Lung (tissue), 12 donors: ENCODE measurements around the gene ADAMTS2. TPM values are rescaled to one million over a fixed set of nuclear protein-coding genes. Genes with fewer than 3 reads are reported as not detected.

Experiments used
- ATAC-seq: fragments of 200-7000 bp; cut with Tn5 transposase; one replicate; pipeline ENCODE4 v1.9.1; 2020; ENCODE audit warnings: moderate number of reproducible peaks; ENCODE audit not compliant: insufficient read depth, low FRiP score
- DNase-seq, 3 donors: peaks; one replicate each; pipeline ENCODE4 v3.0.0-alpha.2; 2013 to 2017
- H3K27ac ChIP-seq, 2 donors: one replicate each; pipeline ENCODE4 v1.5.1; 2013; ENCODE audit warnings: mild to moderate bottlenecking in 2 of 2, moderate library complexity in 2 of 2, control low read depth in 1 of 2, inconsistent platforms in 1 of 2, low read depth in 1 of 2, low read length in 1 of 2
- H3K27me3 ChIP-seq, 3 donors: one replicate each; pipeline ENCODE4 v1.5.1; 2013; ENCODE audit warnings: low read length in 2 of 3; ENCODE audit not compliant: control insufficient read depth in 3 of 3, insufficient read depth in 3 of 3
- H3K36me3 ChIP-seq, 4 donors: one replicate each; pipeline ENCODE4 v1.5.1; 2013; ENCODE audit warnings: low read length in 4 of 4, mild to moderate bottlenecking in 1 of 4, moderate library complexity in 1 of 4; ENCODE audit not compliant: control insufficient read depth in 4 of 4, insufficient read depth in 4 of 4
- H3K4me1 ChIP-seq, 5 donors: one replicate each; pipeline ENCODE4 v1.5.1; 2013; ENCODE audit warnings: low read length in 5 of 5, mild to moderate bottlenecking in 2 of 5, moderate library complexity in 1 of 5; ENCODE audit not compliant: control insufficient read depth in 5 of 5, insufficient read depth in 5 of 5
- H3K4me3 ChIP-seq: one replicate; pipeline ENCODE4 v1.5.1; 2013; ENCODE audit warnings: mild to moderate bottlenecking, control low read depth, moderate library complexity
- H3K9ac ChIP-seq, 2 donors: one replicate each; pipeline ENCODE4 v1.5.1; 2013; ENCODE audit warnings: low read length in 2 of 2, control low read depth in 1 of 2; ENCODE audit not compliant: insufficient read depth in 1 of 2
- H3K9me3 ChIP-seq, 4 donors: one replicate each; pipeline ENCODE4 v1.5.1; 2013; ENCODE audit warnings: low read length in 3 of 4, mild to moderate bottlenecking in 1 of 4, moderate library complexity in 1 of 4; ENCODE audit not compliant: control insufficient read depth in 4 of 4, insufficient read depth in 3 of 4
- WGBS, 2 donors: extraction: QIAGEN DNeasy Blood & Tissue Kit; methylation state at CpG; one replicate each; pipeline ENCODE4 v1.1.7; 2013; 5-methylcytosine and 5-hydroxymethylcytosine counted together
- polyA plus RNA-seq, 2 donors: library from polyadenylated mRNA; stranded (reverse); fragments of 200-250 nt; gene quantifications; one replicate each; pipeline ENCODE4 v1.2.1, GENCODE V29; 2013
- total RNA-seq, 2 donors: library from RNA; depleted of rRNA in 1 of 2; stranded (reverse); fragments of >200 nt in 1 of 2; gene quantifications; one replicate each; pipeline ENCODE4 v1.2.1, GENCODE V29; 2014 to 2021
- TF ChIP-seq, protein P1 (sequence below): IDR thresholded peaks from 2 replicates; pipeline ENCODE4 v1.5.1; 2012; ENCODE audit warnings: mild to moderate bottlenecking; ENCODE audit errors: control extremely low read depth, extremely low read depth
- donor health status: control.
- donor health status: control.
- donor health status: Bipolar disorder and iron deficiency.
- donor health status: healthy.
- donor health status: DM: yes; HTN: yes; CAD: no.

ADAMTS2 gene
- total and polyA plus RNA-seq, 4 donors = 9.3 to 45.5 (median 28.7) TPM

DNA sequence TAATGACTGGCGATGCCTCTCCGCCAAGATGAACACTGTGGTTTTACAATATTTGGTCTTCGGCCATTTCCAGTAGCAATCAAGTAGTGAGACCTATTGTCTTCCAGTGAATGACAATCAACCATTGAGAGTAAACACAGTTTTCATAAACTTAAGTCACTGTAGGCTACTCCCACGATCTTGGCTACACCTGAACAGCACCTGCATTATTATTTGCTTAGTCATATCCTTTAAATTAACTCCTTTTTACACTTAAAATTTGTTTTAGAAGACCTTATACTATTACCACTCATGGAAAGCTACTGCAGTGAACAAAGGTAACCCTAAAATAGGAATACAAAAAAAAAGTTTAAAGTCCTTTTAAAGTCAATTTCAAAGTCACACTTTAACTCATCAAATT is 226.9 kb downstream of the ADAMTS2 start:
- no peak overlapping the region for H3K27ac ChIP-seq
- peaks cover 0 to 21% (median 5%) of the 10 kb centered on the region in 4 donors for H3K36me3 ChIP-seq
- DNase-seq (no peak), ATAC-seq (no peak)
- no peaks in the 10 kb centered on the region for H3K27me3 ChIP-seq
- no peak overlapping the region for H3K4me3 ChIP-seq
- WGBS, 2 donors = 77 to 83% methylated on average over 4 of the region's 4 CpGs
- TF ChIP-seq, protein P1, sequence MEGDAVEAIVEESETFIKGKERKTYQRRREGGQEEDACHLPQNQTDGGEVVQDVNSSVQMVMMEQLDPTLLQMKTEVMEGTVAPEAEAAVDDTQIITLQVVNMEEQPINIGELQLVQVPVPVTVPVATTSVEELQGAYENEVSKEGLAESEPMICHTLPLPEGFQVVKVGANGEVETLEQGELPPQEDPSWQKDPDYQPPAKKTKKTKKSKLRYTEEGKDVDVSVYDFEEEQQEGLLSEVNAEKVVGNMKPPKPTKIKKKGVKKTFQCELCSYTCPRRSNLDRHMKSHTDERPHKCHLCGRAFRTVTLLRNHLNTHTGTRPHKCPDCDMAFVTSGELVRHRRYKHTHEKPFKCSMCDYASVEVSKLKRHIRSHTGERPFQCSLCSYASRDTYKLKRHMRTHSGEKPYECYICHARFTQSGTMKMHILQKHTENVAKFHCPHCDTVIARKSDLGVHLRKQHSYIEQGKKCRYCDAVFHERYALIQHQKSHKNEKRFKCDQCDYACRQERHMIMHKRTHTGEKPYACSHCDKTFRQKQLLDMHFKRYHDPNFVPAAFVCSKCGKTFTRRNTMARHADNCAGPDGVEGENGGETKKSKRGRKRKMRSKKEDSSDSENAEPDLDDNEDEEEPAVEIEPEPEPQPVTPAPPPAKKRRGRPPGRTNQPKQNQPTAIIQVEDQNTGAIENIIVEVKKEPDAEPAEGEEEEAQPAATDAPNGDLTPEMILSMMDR = no peak
- peaks cover 0 to 51% (median 10%) of the 10 kb centered on the region in 4 donors for H3K9me3 ChIP-seq
- H3K4me1 ChIP-seq = no peaks in the 10 kb centered on the region
- no peak overlapping the region for H3K9ac ChIP-seq

DNA sequence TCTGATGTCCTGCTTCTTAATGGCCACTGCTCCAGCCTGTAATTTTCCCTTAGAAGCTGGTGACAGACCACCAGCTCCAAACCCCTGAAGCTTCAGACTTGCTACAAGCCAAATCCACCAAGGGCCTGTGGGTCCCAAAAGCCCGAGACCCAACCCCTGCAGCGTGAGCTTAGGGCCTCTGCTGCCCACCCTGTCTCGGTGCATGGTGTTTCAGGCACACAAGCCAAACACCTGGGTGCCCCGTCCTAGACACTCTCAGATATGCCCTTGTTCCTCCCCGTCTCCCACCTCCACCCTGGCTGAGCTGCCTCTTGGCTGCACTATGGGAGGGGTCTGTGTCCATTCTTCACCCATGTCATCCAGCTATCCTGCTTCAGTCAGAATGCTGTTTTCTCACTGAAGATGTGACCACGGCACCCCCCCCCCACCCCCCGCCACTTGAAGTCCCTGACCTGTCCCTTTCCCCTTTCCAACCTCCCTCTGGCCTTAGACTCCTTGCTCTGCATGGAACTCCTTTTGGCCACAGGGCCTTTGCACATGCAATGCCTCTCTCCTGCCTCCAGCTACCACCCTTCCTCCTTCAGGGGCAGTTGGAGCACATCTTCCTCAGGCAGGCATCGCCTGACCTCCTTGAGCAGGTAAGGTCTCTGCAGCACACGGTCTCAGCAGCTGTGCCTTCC is 229.3 kb downstream of the ADAMTS2 start:
- H3K9ac ChIP-seq = no peak overlapping the region
- peaks cover 0 to 58% (median 16%) of the 10 kb centered on the region in 4 donors for H3K9me3 ChIP-seq
- peaks cover 0 to 14% (median 5%) of the 10 kb centered on the region in 4 donors for H3K36me3 ChIP-seq
- H3K27ac ChIP-seq = no peak overlapping the region
- no peaks in the 10 kb centered on the region for H3K4me1 ChIP-seq
- 88 to 91% methylated on average over 9 of the region's 9 CpGs for WGBS, 2 donors
- TF ChIP-seq, protein P1 = no peak
- DNase-seq (no peak), ATAC-seq (no peak)
- no peaks in the 10 kb centered on the region for H3K27me3 ChIP-seq
- H3K4me3 ChIP-seq = no peak overlapping the region

DNA sequence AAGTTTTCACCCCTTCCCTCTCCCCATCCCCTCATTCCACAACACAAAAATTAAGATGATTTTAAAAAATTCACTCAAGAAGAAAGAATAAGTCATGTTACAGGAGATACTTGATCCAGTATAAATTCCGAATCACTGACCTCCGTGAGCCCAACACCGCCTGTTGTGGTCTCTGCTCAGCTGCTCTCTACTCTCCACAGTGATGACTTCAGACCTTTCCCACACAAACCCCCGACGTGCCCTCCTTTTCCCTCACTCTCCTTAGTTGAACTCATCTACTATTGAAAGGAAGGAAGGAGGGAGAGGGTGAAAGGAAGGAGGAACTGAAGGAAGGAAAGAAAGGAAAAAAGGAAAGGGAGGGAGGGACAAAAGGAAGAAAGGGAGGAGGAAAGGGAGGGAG is 230.0 kb downstream of the ADAMTS2 start:
- Histone ChIP-seq H3K36me3 (peaks cover 0 to 14% (median 5%) of the 10 kb centered on the region in 4 donors), H3K9me3 (peaks cover 0 to 55% (median 16%) of the 10 kb centered on the region in 4 donors), H3K27ac (no peak overlapping the region), H3K9ac (no peak overlapping the region), H3K4me3 (no peak overlapping the region), H3K4me1 (no peaks in the 10 kb centered on the region), H3K27me3 (no peaks in the 10 kb centered on the region)
- WGBS, 2 donors = 88 to 93% methylated on average over 5 of the region's 5 CpGs
- ATAC-seq (no peak), DNase-seq (no peak)
- TF ChIP-seq, protein P1 = no peak
